SH-SY5Y (cell line): ENCODE data around the gene LRRC74A.

ENCODE experiments used
- GATA2 ChIP-seq: IDR thresholded peaks from 2 replicates; pipeline ENCODE4 v1.6.1; 2011; ENCODE audit warnings: mild to moderate bottlenecking, low read depth, low read length
- GATA3 ChIP-seq: IDR thresholded peaks from 2 replicates; pipeline ENCODE4 v1.6.1; 2011; ENCODE audit warnings: low read depth, mild to moderate bottlenecking, low read length, moderate library complexity

LRRC74A gene

DNA sequence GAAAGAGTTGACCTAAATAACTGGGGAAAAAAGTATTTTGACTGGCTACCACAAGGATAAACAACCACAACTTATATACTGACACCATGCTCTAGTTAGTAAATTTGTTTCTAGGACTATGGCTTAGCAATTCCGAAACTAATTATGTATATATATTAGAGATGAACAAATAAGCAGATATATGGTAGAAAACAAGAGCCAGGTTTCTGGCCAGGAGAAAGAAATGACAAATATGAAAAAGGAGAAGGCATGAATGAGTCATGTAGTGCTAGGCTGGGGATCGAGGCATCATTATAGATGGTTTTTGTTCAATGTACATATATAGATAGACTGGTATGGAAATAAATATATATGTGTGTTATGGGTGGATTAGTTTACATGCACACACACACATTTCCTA is 5.5 kb upstream of the LRRC74A start:
- TF ChIP-seq GATA2 (no peak), GATA3 (no peak)

DNA sequence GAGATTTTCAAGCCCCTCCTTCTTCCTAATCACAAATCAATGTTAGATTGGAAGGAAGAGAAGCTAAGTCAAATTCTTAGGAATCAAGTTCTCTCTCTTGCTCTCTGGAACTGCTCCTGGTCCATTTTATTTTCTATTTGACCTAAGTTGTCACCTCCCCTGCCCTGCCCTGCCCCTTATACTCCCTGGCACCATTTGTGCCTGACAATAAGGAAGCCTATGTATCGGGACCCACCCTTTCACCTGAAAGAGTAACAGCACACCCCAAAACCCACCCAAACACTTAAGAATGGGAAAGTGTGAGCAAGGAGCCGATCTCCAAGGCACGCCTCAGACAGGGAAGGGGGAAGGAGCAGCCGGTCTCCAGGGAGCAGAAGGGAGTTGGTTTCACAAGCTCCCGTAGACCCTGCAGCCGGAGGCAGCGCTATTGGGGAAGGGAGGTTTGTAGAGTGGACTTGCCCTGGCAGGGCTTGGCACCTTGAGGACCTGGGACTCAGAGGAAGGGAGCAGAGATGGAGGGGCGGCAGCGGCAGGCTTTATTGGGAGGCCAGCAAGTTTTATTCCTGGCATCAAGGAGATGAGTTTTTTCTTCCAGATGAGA is 1.6 kb downstream of the LRRC74A start:
- TF ChIP-seq GATA2 = no peak
- no peak for TF ChIP-seq GATA3

DNA sequence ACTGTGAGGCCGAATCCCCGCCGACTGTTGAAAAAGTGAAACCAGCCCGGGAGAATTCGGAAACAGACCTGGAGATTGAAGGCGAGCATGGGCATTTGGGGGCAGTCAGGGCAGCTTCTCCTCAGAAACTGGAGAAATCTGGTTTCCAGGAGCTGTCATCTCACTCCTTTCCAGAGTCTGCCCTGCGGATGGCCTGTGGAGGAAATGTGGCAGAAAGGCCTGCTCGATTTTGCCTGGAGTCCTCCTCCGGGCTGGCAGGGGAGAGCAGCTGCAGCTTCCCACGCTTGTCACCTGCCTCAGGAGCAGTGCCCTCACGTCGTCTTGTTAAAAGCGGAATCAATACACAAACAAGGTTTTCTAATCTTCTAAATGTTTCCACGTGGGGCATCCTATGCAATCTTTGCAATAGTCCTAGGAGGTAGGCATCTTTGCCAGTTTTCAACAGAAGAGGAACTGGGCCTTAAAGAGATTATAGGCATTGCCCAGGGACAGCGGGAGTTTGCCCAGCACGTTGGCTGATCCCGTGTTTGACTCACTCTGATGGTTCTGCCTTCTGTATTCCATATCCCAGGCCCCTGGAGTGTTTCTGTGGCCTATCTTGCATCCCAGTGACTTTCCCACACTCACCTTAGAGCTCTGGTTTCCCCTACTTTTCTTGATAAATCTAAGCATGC is 2.3 kb downstream of the LRRC74A start:
- no peak for TF ChIP-seq GATA3
- TF ChIP-seq GATA2 = no peak

DNA sequence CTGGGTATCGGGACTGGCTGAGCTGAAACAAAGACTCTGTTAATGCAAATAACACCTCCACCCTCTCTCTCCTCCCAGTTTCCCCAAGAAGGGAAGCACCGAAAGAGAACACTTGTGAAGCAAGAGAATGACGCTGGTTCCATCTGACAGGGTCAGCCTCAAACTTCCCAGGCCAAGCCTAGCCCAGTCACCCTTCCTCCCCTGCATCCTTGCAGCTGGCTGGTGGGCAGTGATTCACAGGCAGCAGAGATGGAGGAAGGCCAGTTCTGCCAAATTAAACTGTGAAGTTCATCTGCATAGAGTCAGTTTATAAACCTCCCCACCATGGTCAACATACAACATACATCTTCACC is 2.8 kb downstream of the LRRC74A start:
- TF ChIP-seq GATA3 (no peak), GATA2 (no peak)

DNA sequence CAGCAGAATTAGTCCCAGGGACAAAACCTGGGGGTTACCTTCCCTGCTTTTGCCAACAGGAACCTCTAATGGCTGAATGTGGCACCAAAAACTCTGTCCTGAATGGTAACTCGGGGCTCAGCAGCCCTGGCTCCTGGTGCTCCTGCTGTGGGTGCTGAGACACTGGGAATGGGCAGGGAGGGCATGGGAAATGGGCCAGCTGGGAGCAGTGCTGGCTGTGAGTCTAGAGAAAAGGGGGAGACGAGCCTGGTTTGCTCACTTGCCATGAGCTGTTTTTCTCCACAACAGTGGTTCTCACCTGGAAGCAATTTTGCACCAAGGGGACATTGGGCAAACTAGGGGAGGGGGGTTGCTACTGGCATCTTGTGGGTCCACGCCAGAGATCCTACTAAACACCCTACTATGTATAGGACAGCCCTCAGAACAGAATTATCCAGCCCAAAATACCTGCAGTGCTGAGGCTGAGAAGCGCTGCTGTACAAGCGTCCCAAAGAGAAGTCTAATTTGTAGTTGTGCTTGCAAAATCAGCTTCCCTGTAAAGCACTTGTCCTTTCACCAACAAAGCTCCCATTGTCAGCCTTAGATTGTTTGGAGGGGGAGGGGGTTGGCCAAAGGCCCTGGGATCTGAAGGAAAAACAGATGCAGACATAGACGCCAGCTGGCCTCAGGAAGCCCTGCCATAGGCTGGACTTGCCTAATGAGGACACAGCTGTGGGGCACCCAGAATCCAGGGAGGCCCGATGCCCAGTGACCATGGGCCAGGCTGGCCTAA is 3.6 kb downstream of the LRRC74A start:
- no peak for TF ChIP-seq GATA3
- TF ChIP-seq GATA2 = no peak

DNA sequence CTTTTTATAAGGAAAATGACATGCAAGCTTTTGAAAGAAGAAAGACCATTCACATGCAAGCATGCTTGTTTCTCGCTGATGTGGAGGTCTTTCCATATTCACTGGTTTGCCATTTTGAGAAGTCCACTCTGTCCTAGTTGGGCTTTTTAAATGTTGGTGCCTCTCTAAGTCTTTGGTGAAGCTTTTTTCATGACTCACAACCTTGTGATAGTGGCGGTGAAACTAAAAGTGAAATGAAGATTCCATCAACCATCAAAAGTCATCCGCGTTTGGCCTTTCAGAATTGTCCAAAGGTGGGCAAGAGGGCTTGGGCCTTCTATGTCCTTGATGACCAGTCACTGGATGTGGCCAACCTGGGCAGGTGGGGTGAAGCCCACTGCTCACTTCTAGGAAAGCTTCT is 4.3 kb downstream of the LRRC74A start:
- no peak for TF ChIP-seq GATA3
- no peak for TF ChIP-seq GATA2

DNA sequence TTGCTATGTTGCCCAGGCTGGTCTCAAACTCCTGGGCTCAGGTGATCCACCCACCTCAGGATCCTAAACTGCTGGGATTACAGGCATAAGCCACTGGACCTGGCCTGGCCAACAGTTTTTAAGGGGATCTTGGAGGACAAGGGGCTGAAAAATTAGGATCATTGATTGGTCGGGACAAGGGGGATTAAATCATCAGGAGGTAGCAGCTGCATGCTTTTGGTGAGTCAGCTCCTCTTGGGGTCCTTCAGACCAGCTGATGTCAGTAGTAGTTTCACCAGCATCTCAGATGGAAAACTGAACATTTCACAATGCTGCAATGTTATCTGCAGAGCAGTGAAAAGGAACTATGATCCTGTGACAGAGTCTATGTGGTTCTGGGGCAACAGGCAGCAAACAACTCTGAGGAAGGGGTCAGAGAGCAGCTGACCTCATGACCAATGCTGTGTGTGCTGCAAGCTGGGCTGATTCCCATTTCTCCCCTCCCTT is 6.3 kb downstream of the LRRC74A start:
- TF ChIP-seq GATA3 (no peak), GATA2 (no peak)

DNA sequence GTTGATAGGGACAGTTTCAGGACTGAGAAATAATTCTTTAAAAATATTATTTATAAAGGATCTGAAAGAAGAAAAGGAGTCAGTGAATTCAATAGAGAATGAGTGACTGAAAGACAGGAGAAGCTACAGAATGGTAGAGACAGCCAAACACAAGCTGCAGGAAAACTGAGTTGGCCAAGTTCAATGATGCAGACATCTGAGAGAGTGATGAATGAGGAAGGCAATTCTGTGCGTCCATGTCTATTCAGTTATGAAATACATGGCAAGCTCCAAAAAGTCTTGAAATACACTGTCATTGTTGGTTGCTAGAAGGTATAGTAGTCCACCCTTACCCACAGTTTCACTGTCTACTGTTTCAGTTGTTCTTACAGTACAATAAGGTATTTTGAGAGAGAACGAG is 6.8 kb downstream of the LRRC74A start:
- TF ChIP-seq GATA3 = no peak
- TF ChIP-seq GATA2 = no peak

DNA sequence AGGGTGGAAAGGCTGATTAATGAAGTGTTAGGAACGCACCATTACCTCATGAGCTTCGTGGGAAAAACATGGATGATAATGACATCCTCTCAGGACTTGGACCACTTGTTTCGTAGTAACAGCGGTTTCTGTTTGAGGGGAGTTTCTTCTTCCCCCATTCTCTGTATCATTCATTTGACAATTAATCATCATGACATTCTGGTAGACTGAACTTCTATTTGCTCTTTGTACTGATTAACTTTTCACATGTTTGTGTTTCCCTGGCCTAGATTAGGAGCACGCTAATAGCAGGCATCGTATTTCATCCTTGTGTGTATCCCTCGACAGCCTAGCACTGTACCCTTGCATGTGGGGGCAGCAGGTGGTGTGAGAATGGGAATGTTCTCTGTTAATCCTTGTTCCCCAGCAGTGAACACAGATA is 8.0 kb downstream of the LRRC74A start:
- no peak for TF ChIP-seq GATA2
- TF ChIP-seq GATA3 = no peak

DNA sequence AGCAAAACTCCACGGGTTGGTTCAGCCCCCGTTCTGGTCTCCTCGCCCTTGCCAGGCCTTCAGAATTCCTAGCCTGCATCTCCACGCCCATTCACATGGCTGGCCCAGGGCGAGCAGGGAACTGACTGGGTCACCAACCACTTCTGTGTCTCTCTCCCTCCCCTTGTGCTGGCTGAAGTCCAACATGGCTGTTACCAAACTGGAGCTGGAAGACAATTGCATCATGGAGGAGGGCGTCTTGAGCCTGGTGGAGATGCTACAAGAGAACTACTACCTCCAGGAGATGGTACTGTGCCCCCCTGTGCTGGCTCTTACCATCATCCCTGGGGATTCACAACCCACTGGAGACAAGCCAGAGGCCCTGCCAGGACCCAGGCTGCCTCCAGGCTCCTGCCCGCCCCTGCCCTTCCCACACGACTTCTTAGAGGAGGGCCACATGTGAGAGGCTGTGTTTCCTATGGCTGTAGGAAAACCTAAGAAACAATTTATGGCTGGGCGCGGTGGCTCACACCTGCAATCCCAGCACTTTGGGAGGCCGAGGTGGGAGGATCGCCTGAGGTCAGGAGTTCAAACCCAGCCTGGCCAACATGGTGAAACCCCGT is 9.9 kb downstream of the LRRC74A start:
- TF ChIP-seq GATA3 (no peak), GATA2 (no peak)

DNA sequence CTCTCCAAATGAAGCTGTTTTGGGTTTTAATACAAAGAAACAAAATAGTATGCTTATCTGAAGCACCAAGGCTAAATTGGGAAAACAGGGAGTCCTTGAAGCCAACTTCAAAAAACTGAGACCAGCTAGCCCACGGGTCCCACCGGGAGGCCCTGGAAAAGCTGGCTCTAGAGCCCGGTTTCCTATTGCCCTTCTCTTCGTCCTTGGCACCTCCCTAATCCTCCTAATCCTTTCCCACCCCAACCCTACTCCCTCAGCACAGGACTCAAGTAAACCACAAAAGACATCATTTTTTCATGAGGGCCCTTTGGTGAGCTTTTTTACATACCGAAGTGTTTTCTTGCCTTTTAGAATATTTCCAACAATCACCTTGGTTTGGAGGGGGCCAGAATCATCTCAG is 11.3 kb downstream of the LRRC74A start:
- no peak for TF ChIP-seq GATA2
- no peak for TF ChIP-seq GATA3

DNA sequence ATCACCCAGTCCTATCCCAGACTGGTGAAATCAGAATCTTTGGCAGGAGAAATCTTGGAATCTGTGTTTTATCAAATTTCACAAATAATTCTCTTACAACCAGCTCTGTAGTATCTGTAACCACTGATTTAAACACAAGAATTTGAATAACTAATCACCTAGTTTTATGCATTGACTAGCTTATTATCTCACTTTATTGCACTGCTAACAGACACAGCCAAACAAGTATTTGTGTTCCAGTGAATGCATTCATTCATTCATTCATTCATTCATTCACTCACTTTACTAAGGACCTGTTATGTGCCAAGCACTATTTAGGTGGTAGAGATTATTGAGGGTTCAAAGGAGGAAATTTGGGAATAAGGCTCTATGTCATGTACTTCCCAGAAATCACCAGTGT is 16.2 kb downstream of the LRRC74A start:
- TF ChIP-seq GATA2 = no peak
- no peak for TF ChIP-seq GATA3

DNA sequence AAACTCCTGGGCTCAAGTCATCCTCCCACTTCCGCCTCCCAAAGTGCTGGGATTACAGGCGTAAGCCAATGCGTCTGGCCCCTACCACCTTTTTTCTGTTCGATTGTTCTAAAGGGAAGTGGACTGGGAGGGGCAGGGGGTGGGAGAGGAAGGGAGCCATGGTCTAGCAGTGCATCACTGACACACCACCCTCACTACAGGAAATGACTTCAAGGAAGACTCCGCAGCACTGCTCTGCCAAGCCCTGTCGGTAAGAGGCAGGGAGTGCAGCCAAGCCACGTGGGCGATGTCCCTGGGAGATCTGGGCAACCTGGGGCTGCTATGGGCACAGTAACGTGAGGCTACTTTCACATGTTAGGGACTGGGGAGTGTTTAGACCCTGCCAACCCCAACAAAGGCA is 18.0 kb downstream of the LRRC74A start:
- TF ChIP-seq GATA2 = no peak
- no peak for TF ChIP-seq GATA3

DNA sequence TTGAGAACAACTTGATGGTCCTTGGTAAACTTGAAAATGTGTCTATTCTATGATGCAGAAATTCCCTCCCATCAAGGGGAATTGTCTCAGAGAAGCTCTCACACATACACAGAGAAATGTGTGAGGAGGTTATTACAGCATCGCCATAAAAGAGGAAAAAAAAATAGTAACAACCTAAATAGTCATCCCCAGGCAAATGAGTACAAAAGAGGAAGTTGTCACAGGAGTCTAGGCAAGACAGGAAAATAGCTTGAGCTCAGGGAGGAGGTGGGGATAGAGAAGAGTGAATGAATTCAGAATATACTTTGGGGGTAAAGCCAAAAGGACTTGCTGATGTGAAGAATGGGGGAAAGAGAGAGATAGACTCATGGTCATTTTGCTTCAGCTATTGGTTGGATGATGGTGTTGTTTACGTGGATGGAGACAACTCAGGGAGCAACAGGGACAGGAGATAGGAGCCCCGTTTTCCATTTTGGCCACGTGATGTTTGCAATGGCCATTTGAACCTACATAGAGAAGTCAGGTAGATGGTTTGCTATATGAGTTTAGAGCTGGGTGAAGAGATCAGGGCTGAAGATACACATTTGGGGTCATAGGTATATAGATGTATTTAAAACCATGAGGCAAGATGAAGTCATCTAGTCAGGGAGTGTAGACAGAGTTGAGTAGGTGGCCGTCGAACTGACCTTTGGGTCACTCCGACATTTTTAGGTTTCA is 20.3 kb downstream of the LRRC74A start:
- TF ChIP-seq GATA3 = no peak
- no peak for TF ChIP-seq GATA2
